Heart left ventricle (tissue), 16 donors: Measurements from ENCODE around the gene NTM. TPM values are rescaled to one million over a fixed set of nuclear protein-coding genes. Genes with fewer than 3 reads are reported as not detected.

Experiments used
- ATAC-seq, 4 donors: fragments of 200-7000 bp; cut with Tn5 transposase; one replicate each; pipeline ENCODE4 v1.9.1; 2020 to 2022; ENCODE audit warnings: moderate library complexity in 4 of 4, mild to moderate bottlenecking in 3 of 4, moderate number of reproducible peaks in 1 of 4
- DNase-seq, 5 donors: peaks; one replicate each; pipeline ENCODE4 v3.0.0-alpha.2; 2020
- H3K27ac ChIP-seq, 12 donors: fragments of 200-600 bp; sonication (generic) in 4 of 12; one replicate each; pipeline versions ENCODE4 v1.5.0 to v1.8.0; 2016 to 2022; ENCODE audit warnings: mild to moderate bottlenecking in 2 of 12
- H3K27me3 ChIP-seq, 9 donors: fragments of 200-600 bp; sonication (generic) in 2 of 9; one replicate each; pipeline versions ENCODE4 v1.5.1 to v1.8.0; 2016 to 2022; ENCODE audit warnings: mild to moderate bottlenecking in 3 of 9
- H3K36me3 ChIP-seq, 9 donors: fragments of 200-600 bp; sonication (generic) in 2 of 9; one replicate each; pipeline versions ENCODE4 v1.5.0 to v1.8.0; 2018 to 2022; ENCODE audit warnings: mild to moderate bottlenecking in 2 of 9
- H3K4me1 ChIP-seq, 12 donors: fragments of 200-600 bp; sonication (generic) in 4 of 12; one replicate each; pipeline versions ENCODE4 v1.5.0 to v1.8.0; 2016 to 2022; ENCODE audit warnings: mild to moderate bottlenecking in 3 of 12
- H3K4me3 ChIP-seq, 12 donors: fragments of 200-600 bp; sonication (generic) in 4 of 12; one replicate each; pipeline versions ENCODE4 v1.5.0 to v1.8.0; 2017 to 2022; ENCODE audit warnings: mild to moderate bottlenecking in 9 of 12, moderate library complexity in 4 of 12
- H3K9me3 ChIP-seq, 12 donors: fragments of 200-600 bp; sonication (generic) in 4 of 12; one replicate each; pipeline versions ENCODE4 v1.5.0 to v1.8.0; 2016 to 2022; ENCODE audit warnings: mild to moderate bottlenecking in 1 of 12
- POLR2A ChIP-seq, 2 donors: fragments of 450-650 bp; IDR thresholded peaks; one replicate each; pipeline ENCODE4 v1.6.1; 2017; ENCODE audit warnings: antibody characterized with exemption in 2 of 2, mild to moderate bottlenecking in 2 of 2, moderate library complexity in 2 of 2
- WGBS, 4 donors: extraction: QIAGEN DNeasy Blood & Tissue Kit in 2 of 4; methylation state at CpG; one replicate each; pipeline versions ENCODE4 v1.1.5 to v1.1.7; 2013 to 2018; 5-methylcytosine and 5-hydroxymethylcytosine counted together
- intact Hi-C, 10 donors: fragments of 100-400 bp; cut with DNase I; formaldehyde crosslinking; loops; one replicate each; pipeline versions ENCODE4 v1.11.1 to v1.14.2; 2022
- polyA plus RNA-seq, 2 donors: library from polyadenylated mRNA; stranded (reverse); fragments of 200-250 nt; gene quantifications; one replicate each; pipeline ENCODE4 v1.2.3, GENCODE V29; 2013
- total RNA-seq, 9 donors: library from RNA; depleted of rRNA in 2 of 9; stranded (reverse); fragments of >200 nt in 2 of 9; fragmentation: NEBNext Ultra II Directional in 3 of 9; extraction: Animal tissue kit (Norgen Biotek cat#: 25700) in 3 of 9; gene quantifications; one replicate each; pipeline versions ENCODE4 v1.1.0 to v1.2.4, GENCODE V29; 2016 to 2023
- TF ChIP-seq, protein P1 (sequence below), 12 donors: fragments of 200-600 bp; sonication (generic) in 4 of 12; IDR thresholded peaks; one replicate each; pipeline versions ENCODE4 v1.5.0 to v1.8.0; 2018 to 2022; ENCODE audit warnings: antibody characterized with exemption in 12 of 12, mild to moderate bottlenecking in 5 of 12
- donor health status: ischemic (EF 13 %, LVEDD 7.1; RV severe dilation, severe dysfunction).
- donor health status: healthy with polysubstance abuse.
- donor health status: DM: no; HTN: yes; CAD: no.
- donor health status: DM: no; HTN: no; CAD: no.
- donor health status: ischemic (EF 25% LVEDD 6.9; RV normal size, moderate dysfunction).
- donor health status: ischemic (EF 25% LVEDD 5.7; RV mildly dilated, moderate dysfunction).
- donor health status: healthy.
- donor health status: DM: yes; HTN: yes; CAD: no.
- donor health status: ischemic (EF 35%, LVEDD 5.7; RV mildly dilated, moderate dysfunction).
- donor health status: nonischemic (EF 11% LVEDD 7.7; RV severe dilation, severe dysfunction).
- donor health status: DM: yes; HTN: yes; CAD: no.
- donor health status: PGD.
- donor health status: ischemic (EF 29% LVEDD 5.4; RV normal size, mild dysfunction).
- donor health status: nonischemic (EF 23%, LVEDD 6.1; RV moderate dilation, normal function).

NTM gene
- total and polyA plus RNA-seq, 11 donors = 0.40 to 7.7 (median 1.5) TPM

DNA sequence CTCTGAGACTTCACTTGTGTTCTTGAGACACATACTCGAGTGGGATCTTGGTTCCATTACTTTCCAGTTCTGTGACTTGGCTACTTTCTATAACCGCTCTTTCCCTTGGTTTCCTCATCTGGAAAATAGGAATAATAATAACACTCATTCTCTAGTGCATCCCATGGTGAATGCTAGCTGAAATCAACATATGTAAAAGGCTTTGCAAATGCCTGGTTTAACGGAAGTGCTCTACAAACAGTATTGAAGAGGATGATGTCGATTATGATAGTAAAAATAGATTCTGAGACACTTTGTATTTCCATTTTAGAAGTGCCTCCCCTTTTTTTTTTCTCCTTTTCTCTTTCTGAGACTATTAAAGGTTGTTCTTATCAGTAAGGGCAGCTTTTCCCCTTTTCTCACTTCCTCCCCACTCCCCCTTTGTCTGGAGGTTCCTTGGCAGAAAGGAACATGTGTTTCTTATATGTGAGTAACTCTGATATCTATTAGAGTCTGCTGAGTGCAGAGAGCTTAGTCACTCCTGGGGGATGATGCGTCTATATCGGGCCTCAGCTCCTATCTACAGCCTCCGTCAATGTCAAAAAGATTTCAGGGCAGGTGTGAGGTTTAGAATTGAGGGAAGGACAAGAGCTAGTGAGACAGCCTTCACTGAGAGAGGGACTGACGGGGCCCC is 489.3 kb downstream of the NTM start:
- WGBS, 4 donors = 32 to 41% (median 36%) methylated on average over 8 of the region's 8 CpGs
- Histone ChIP-seq H3K36me3 (no peaks in the 10 kb centered on the region), H3K9me3 (no peaks in the 10 kb centered on the region), H3K4me1 (no peaks in the 10 kb centered on the region), H3K4me3 (no peak overlapping the region), H3K27ac (no peak overlapping the region), H3K27me3 (peaks cover 0 to 18% (median 0%) of the 10 kb centered on the region in 9 donors)
- ATAC-seq = no peak
- no peak for DNase-seq
- no peak for TF ChIP-seq POLR2A (IDR thresholded peaks at IDR 0.05)
- TF ChIP-seq, protein P1, sequence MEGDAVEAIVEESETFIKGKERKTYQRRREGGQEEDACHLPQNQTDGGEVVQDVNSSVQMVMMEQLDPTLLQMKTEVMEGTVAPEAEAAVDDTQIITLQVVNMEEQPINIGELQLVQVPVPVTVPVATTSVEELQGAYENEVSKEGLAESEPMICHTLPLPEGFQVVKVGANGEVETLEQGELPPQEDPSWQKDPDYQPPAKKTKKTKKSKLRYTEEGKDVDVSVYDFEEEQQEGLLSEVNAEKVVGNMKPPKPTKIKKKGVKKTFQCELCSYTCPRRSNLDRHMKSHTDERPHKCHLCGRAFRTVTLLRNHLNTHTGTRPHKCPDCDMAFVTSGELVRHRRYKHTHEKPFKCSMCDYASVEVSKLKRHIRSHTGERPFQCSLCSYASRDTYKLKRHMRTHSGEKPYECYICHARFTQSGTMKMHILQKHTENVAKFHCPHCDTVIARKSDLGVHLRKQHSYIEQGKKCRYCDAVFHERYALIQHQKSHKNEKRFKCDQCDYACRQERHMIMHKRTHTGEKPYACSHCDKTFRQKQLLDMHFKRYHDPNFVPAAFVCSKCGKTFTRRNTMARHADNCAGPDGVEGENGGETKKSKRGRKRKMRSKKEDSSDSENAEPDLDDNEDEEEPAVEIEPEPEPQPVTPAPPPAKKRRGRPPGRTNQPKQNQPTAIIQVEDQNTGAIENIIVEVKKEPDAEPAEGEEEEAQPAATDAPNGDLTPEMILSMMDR (IDR thresholded peaks at IDR 0.05) = no peak
- intact Hi-C loops = loop anchor here in 5 of 10 donors (10.0 kb wide), 6 partner anchors 165 to 1205 kb away; no protein-coding TSS in a partner anchor

DNA sequence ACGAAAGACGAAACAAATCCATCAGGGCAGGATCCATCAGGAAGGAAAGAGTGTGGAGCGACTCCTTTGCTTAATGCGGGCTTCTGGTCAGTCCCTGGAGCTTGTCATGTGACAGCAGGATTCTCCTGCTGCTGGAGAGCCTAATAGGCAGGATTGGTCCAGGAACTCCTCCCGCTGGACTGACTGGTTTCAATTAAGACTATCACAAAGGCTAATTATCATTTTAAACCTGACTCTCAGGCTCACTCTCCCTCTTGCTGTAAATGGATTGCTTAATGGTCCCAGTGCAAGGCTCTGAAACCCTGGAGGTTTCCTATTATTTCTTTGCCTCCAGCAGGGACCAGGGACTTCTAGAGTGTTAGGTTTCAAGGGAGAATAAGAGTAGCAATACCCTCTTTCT is 493.8 kb downstream of the NTM start:
- no peak for ATAC-seq
- intact Hi-C loops = loop anchor here in 5 of 10 donors (10.0 kb wide), 6 partner anchors 161 to 1201 kb away; no protein-coding TSS in a partner anchor

DNA sequence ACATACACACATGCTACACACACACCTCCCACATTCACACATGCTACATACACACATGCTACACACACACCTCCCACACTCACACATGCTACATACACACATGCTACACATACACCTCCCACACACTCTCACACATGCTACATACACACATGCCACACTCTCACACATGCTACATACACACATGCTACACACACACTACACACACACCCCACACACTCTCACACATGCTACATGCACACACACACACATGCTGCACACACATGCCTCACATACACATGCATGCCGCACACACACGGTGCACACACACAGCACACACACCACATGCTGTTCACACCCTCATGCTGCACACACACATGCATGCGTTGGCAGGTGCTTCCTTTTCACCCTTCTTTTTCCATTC is 495.4 kb downstream of the NTM start:
- ATAC-seq = no peak
- H3K36me3 ChIP-seq = no peaks in the 10 kb centered on the region
- peaks cover 0 to 3% (median 0%) of the 10 kb centered on the region in 9 donors for H3K27me3 ChIP-seq
- no peaks in the 10 kb centered on the region for H3K4me1 ChIP-seq
- intact Hi-C loops = loop anchor here (2.0 to 10.0 kb wide), 12 partner anchors 46 to 1199 kb away; no protein-coding TSS in a partner anchor
- no peaks in the 10 kb centered on the region for H3K9me3 ChIP-seq
- no peak for TF ChIP-seq POLR2A (IDR thresholded peaks at IDR 0.05)
- TF ChIP-seq, protein P1 (IDR thresholded peaks at IDR 0.05) = no peak
- H3K4me3 ChIP-seq = no peak overlapping the region
- no peak for DNase-seq
- H3K27ac ChIP-seq = no peak overlapping the region
- 89 to 95% (median 93%) methylated on average over 3 of the region's 3 CpGs for WGBS, 4 donors

More for the DNA sequence above, 493.8 kb downstream of the NTM start:
- Histone ChIP-seq H3K4me1 (no peaks in the 10 kb centered on the region), H3K27ac (no peak overlapping the region), H3K4me3 (no peak overlapping the region), H3K36me3 (no peaks in the 10 kb centered on the region), H3K9me3 (no peaks in the 10 kb centered on the region), H3K27me3 (peaks cover 0 to 10% (median 0%) of the 10 kb centered on the region in 9 donors)
- no peak for DNase-seq
- 44 to 63% (median 48%) methylated on average over 5 of the region's 5 CpGs for WGBS, 4 donors
- TF ChIP-seq, protein P1 (IDR thresholded peaks at IDR 0.05) = no peak
- TF ChIP-seq POLR2A (IDR thresholded peaks at IDR 0.05) = no peak

DNA sequence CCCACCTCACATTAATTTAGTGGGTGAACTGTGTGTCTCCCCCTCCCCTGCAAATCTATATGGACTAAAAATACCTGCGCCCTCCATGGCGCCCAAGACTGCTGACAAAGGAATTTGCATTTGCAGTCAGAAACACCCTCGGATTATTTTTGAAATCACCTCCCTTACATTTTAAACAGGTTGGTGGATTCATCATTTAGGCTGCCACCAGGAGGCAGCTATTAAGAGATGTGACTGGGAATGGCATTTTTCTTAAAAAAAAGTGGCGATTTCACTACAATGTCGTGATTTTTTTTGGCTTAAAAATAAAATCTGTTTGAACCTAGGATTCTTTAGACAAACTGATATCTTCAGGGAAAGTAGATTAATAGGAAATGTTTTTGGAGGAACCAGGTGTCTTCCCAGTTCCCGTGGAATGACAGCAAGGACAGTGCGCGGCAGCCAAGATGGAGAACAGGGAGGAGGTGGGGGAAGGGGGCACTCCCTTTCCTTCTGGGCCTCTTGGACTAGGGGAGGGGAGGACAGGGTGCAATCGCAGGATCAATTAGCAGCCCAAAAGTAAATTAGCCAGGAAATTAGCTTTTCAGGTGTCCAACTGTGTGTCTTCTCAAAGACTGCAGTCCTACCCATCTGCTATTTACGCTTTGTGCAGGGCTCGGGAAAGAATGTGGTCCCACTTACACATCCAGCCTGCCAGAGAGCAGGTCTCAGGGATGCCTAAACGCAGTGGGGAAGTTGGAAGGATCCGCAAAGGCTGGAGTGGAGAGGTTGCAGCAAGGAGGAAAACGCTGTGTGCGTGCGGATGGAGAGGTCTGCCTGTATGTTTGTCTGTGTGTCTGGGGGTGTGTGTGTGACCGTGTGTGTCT is 496.4 kb downstream of the NTM start:
- H3K27ac ChIP-seq = no peak overlapping the region
- TF ChIP-seq, protein P1 (IDR thresholded peaks at IDR 0.05) = no peak
- TF ChIP-seq POLR2A (IDR thresholded peaks at IDR 0.05) = no peak
- intact Hi-C loops = loop anchor here (1.0 to 10.0 kb wide), 13 partner anchors 46 to 1198 kb away; no protein-coding TSS in a partner anchor
- peaks cover 0 to 3% (median 0%) of the 10 kb centered on the region in 9 donors for H3K27me3 ChIP-seq
- DNase-seq = no peak
- no peaks in the 10 kb centered on the region for H3K9me3 ChIP-seq
- H3K4me1 ChIP-seq = no peaks in the 10 kb centered on the region
- WGBS, 4 donors = 69 to 75% (median 73%) methylated on average over 17 of the region's 17 CpGs
- H3K4me3 ChIP-seq = no peak overlapping the region
- ATAC-seq = no peak
- no peaks in the 10 kb centered on the region for H3K36me3 ChIP-seq
